Skeletal muscle tissue (tissue), 4 donors: ENCODE measurements around the gene CMSS1. TPM values are rescaled to one million over a fixed set of nuclear protein-coding genes. Genes with fewer than 3 reads are reported as not detected.

Source experiments
- H3K27ac ChIP-seq: one replicate; pipeline ENCODE4 v1.7.0; 2013; ENCODE audit warnings: mild to moderate bottlenecking, low read depth, low read length, inconsistent platforms
- H3K27me3 ChIP-seq, 3 donors: one replicate each; pipeline ENCODE4 v1.7.0; 2013; ENCODE audit warnings: low read length in 3 of 3; ENCODE audit not compliant: control insufficient read depth in 3 of 3, insufficient read depth in 3 of 3
- H3K36me3 ChIP-seq, 3 donors: one replicate each; pipeline ENCODE4 v1.7.0; 2013; ENCODE audit warnings: low read length in 3 of 3; ENCODE audit not compliant: control insufficient read depth in 3 of 3, insufficient read depth in 3 of 3
- H3K4me1 ChIP-seq, 3 donors: one replicate each; pipeline ENCODE4 v1.7.0; 2013; ENCODE audit warnings: low read length in 3 of 3, mild to moderate bottlenecking in 3 of 3; ENCODE audit not compliant: control insufficient read depth in 3 of 3, insufficient read depth in 3 of 3
- H3K4me3 ChIP-seq, 3 donors: one replicate each; pipeline ENCODE4 v1.7.0; 2013; ENCODE audit warnings: low read length in 3 of 3
- H3K9ac ChIP-seq, 3 donors: one replicate each; pipeline ENCODE4 v1.7.0; 2013; ENCODE audit warnings: low read length in 3 of 3, mild to moderate bottlenecking in 3 of 3, moderate library complexity in 2 of 3, low read depth in 1 of 3
- H3K9me3 ChIP-seq, 3 donors: one replicate each; pipeline ENCODE4 v1.7.0; 2013; ENCODE audit warnings: low read length in 3 of 3; ENCODE audit not compliant: control insufficient read depth in 3 of 3
- total RNA-seq: library from RNA; depleted of rRNA; stranded (reverse); fragments of >200 nt; gene quantifications from one replicate; pipeline ENCODE4 v1.2.3, GENCODE V29; 2014
- donor health status: Osteomylitis.

CMSS1 gene
- total RNA-seq, 1 donor from 2014 or later, result 8.4 TPM

GRCh38 chr3:100198579-100199269, 381.1 kb downstream of the CMSS1 start:
- no peak overlapping the region for H3K4me3 ChIP-seq
- no peaks in the 10 kb centered on the region for H3K4me1 ChIP-seq
- no peaks in the 10 kb centered on the region for H3K27me3 ChIP-seq
- no peak overlapping the region for H3K27ac ChIP-seq
- H3K9ac ChIP-seq, result no peak overlapping the region
- no peaks in the 10 kb centered on the region for H3K9me3 ChIP-seq
- no peaks in the 10 kb centered on the region for H3K36me3 ChIP-seq

DNA sequence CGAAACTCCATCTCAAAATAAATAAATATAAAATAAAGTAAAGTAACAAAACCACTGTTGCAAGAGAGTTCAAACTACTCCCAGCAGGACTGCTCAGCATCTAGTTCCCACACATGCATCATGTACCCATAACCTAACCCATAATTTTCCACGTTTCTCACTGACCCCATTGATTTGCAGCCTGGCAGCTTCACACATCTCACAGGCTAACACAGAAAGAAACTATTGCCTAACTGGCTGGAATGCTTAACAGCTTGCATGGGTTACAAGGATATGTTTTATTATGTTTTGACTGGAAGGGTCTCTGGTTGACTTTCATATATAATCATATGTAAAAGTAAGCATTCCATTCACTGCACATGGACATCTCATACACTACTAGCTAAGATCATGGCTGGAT, 387.5 kb downstream of the CMSS1 start:
- H3K9ac ChIP-seq, result no peak overlapping the region
- H3K4me3 ChIP-seq, result no peak overlapping the region
- H3K27me3 ChIP-seq, result no peaks in the 10 kb centered on the region
- no peak overlapping the region for H3K27ac ChIP-seq
- H3K36me3 ChIP-seq, result no peaks in the 10 kb centered on the region
- peaks cover under 1 to 4% (median 2%) of the 10 kb centered on the region in 3 donors for H3K4me1 ChIP-seq
- no peaks in the 10 kb centered on the region for H3K9me3 ChIP-seq

DNA sequence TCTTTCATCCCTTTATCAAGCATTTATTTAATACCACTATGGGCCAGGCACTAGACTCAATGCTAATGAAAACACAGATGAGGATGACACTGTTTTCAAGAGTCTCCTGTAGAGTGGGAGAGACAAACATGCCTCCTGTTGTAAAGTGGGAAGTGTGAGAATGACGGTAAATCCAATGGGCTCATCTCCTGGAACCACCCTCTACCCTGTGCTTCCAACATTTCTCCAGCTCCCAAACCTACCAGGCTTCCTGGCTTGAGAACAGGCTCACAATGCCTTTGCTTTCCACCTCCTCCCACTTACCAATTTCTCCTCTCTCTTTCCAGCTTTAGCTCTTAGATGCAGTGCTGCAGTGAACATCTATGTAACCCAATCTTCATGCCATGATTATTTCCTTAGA, 389.0 kb downstream of the CMSS1 start:
- no peaks in the 10 kb centered on the region for H3K36me3 ChIP-seq
- no peak overlapping the region for H3K4me3 ChIP-seq
- H3K4me1 ChIP-seq, result peaks cover 9 to 12% (median 10%) of the 10 kb centered on the region in 3 donors
- no peaks in the 10 kb centered on the region for H3K27me3 ChIP-seq
- H3K27ac ChIP-seq, result no peak overlapping the region
- no peaks in the 10 kb centered on the region for H3K9me3 ChIP-seq
- no peak overlapping the region for H3K9ac ChIP-seq

DNA sequence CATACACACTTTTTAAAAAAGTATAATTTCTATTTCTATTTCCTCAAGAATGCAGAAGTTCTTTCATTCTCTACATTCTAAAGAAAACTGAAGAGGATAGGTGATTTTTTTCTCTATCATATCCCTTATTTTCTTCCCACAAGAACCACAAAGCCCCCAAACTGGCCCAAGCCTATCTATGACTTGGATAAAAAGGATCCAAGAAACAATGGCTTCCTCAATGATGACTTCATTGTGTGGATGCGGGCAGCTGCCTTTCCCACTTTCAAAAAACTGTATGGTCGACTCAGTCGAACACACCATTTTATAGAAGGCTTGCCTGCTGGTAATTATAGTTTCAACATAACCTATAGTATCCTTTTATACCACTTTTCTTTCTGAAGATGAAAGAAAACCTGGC, 390.2 kb downstream of the CMSS1 start:
- no peaks in the 10 kb centered on the region for H3K9me3 ChIP-seq
- H3K4me3 ChIP-seq, result no peak overlapping the region

DNA sequence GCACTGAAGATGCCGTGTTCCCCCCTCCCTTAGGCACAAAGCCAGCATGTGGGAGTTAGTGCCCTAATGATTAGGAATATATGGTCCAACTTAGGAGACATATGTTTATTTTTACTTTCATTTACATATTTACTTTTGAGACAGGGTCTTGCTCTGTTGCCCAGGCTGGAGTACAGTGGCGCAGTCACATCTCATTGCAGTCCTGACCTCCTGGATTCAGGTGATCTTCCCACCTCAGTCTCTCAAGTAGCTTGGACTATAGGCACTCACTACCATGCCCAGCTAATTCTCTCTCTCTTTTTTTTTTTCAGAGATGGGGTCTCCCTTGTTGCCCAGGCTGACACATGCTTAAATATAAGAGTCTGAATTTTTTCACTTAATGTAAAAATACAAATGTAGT, 391.5 kb downstream of the CMSS1 start:
- no peaks in the 10 kb centered on the region for H3K9me3 ChIP-seq
- no peaks in the 10 kb centered on the region for H3K27me3 ChIP-seq
- no peak overlapping the region for H3K9ac ChIP-seq
- no peak overlapping the region for H3K27ac ChIP-seq
- H3K4me3 ChIP-seq, result no peak overlapping the region
- H3K4me1 ChIP-seq, result peaks cover 9 to 12% (median 10%) of the 10 kb centered on the region in 3 donors
- H3K36me3 ChIP-seq, result no peaks in the 10 kb centered on the region

More for the DNA sequence above, 390.2 kb downstream of the CMSS1 start:
- H3K4me1 ChIP-seq, result peaks cover 9 to 12% (median 10%) of the 10 kb centered on the region in 3 donors
- no peaks in the 10 kb centered on the region for H3K36me3 ChIP-seq
- no peak overlapping the region for H3K9ac ChIP-seq
- no peaks in the 10 kb centered on the region for H3K27me3 ChIP-seq
- no peak overlapping the region for H3K27ac ChIP-seq

GRCh38 chr3:100209948-100210771, 392.5 kb downstream of the CMSS1 start:
- H3K36me3 ChIP-seq, result no peaks in the 10 kb centered on the region
- peak overlapping the region in 1 of 3 donors; percentile 13 for H3K9ac ChIP-seq
- peaks cover 9 to 12% (median 10%) of the 10 kb centered on the region in 3 donors for H3K4me1 ChIP-seq
- H3K4me3 ChIP-seq, result peak overlapping the region in 2 of 3 donors; percentile 33 to 48
- H3K27me3 ChIP-seq, result no peaks in the 10 kb centered on the region
- H3K27ac ChIP-seq, result peak overlapping the region; percentile 72
- no peaks in the 10 kb centered on the region for H3K9me3 ChIP-seq

GRCh38 chr3:100210772-100211135, 393.1 kb downstream of the CMSS1 start:
- Histone ChIP-seq H3K4me1 (peaks cover 9 to 12% (median 10%) of the 10 kb centered on the region in 3 donors), H3K36me3 (no peaks in the 10 kb centered on the region), H3K27ac (peak overlapping the region; percentile 72), H3K27me3 (no peaks in the 10 kb centered on the region), H3K4me3 (peak overlapping the region in 2 of 3 donors; percentile 12 to 48), H3K9ac (peak overlapping the region in 1 of 3 donors; percentile 13), H3K9me3 (no peaks in the 10 kb centered on the region)

DNA sequence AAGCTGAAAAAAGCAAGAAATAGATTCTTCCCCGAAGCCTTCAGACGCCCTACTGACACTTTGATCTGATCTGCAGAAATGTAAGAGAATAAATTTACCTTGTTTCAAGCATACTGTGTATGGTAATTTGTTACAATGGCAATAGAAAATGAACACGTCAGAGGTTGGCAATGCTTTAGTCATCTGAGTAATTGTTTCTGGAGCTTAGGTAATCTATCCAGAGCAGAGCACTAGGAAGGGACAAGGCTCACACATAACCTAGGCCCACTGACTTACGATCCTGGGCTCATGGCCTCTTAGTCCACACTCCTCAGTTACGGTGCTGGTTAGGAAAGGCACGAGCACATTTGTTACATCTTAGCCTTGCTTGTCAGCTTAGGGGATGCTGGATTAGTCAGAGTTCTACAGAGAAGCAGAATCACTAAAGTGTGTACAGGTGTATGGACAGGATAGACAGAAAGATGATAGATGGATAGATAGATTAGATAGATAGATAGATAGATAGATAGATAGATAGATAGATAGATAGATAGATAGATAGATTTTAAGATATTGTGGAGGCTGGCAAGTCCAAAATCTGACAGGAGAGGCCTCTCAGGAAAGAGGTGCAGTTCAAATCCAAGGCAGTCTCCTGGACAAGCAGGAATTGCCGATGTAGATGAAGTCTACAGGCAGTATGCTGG, 396.4 kb downstream of the CMSS1 start:
- Histone ChIP-seq H3K4me1 (peaks cover 9 to 12% (median 10%) of the 10 kb centered on the region in 3 donors), H3K27ac (no peak overlapping the region), H3K36me3 (no peaks in the 10 kb centered on the region), H3K9ac (no peak overlapping the region), H3K4me3 (no peak overlapping the region), H3K27me3 (no peaks in the 10 kb centered on the region), H3K9me3 (no peaks in the 10 kb centered on the region)

DNA sequence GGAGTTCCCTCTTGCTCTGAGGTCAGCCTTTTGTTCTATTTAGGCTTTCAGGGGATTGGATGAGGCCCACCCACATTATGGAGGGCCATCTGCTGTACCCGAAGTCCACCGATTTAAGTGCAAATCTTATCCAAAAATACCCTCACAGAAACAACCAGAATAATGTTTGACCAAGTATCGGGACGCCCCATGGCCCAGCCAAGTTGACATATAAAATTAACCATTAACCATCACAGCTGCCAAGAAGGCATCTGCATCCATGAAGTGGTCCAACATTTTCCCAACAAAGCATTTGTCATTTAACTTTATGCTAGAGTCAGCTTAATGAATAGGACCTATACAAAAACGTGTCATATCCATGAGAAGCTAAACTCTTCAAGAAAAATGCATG, 396.9 kb downstream of the CMSS1 start:
- Histone ChIP-seq H3K36me3 (no peaks in the 10 kb centered on the region), H3K27ac (no peak overlapping the region), H3K9me3 (no peaks in the 10 kb centered on the region), H3K4me1 (peaks cover 9 to 12% (median 10%) of the 10 kb centered on the region in 3 donors), H3K4me3 (no peak overlapping the region), H3K9ac (no peak overlapping the region), H3K27me3 (no peaks in the 10 kb centered on the region)

- no peaks in the 10 kb centered on the region for H3K9me3 ChIP-seq
- no peak overlapping the region for H3K9ac ChIP-seq
- no peaks in the 10 kb centered on the region for H3K36me3 ChIP-seq
- no peak overlapping the region for H3K27ac ChIP-seq
- H3K27me3 ChIP-seq, result no peaks in the 10 kb centered on the region
- H3K4me1 ChIP-seq, result no peaks in the 10 kb centered on the region
- H3K4me3 ChIP-seq, result no peak overlapping the region
These were observed 399.1 kb downstream of the CMSS1 start for GRCh38 chr3:100216713-100217112.
